CD4-positive, alpha-beta T cell treated with Interferon alpha-2 for 1 hour (primary cell): ENCODE results near the gene CUTC.
"Not testable (repeated sequence)": the region's sequence is repeated elsewhere in the genome, so short reads cannot be mapped to it uniquely, and the experiment has no call there.

Experiments used
- DNase-seq, 2 donors: peaks; one replicate each; pipeline ENCODE4 v3.0.0-alpha.2; 2020 to 2022

Gene CUTC

GRCh38 chr10:99732033-99732842, at the start of gene CUTC, which contains the start of gene COX15:
Gene CUTC, plus strand, starts transcription at chr10:99732234. Its CDS starts 115 bp downstream, at chr10:99732349.
Gene COX15, minus strand, starts transcription at chr10:99732127. Its CDS starts 78 bp downstream, at chr10:99732049.
- peak; percentile 94 to 96 for DNase-seq

GRCh38 chr10:99682752-99683151, 49.3 kb upstream of the CUTC start:
- no peak for DNase-seq

GRCh38 chr10:99685597-99685967, 46.5 kb upstream of the CUTC start:
- peak in 1 of 2 donors; percentile 2 for DNase-seq

- no peak for DNase-seq
Observed at GRCh38 chr10:99689461-99689860, 42.6 kb upstream of the CUTC start.

GRCh38 chr10:99693933-99694583, 38.0 kb upstream of the CUTC start:
- DNase-seq = no peak

GRCh38 chr10:99695761-99696160, 36.3 kb upstream of the CUTC start:
- DNase-seq = no peak

- no peak for DNase-seq
Observed at GRCh38 chr10:99698504-99699080, 33.4 kb upstream of the CUTC start.

- no peak for DNase-seq
Observed at GRCh38 chr10:99700649-99701048, 31.4 kb upstream of the CUTC start.

GRCh38 chr10:99708428-99709012, 23.5 kb upstream of the CUTC start:
- no peak for DNase-seq

- DNase-seq = no peak
Observed at GRCh38 chr10:99709480-99710229, 22.4 kb upstream of the CUTC start.

- peak; percentile 22 to 53 for DNase-seq
Observed at GRCh38 chr10:99711129-99711719, 20.8 kb upstream of the CUTC start.

GRCh38 chr10:99714446-99714845, 17.6 kb upstream of the CUTC start:
- DNase-seq = no peak

- DNase-seq = no peak
Observed at GRCh38 chr10:99720387-99720786, 11.6 kb upstream of the CUTC start.

GRCh38 chr10:99730026-99730425, 2.0 kb upstream of the CUTC start:
- no peak for DNase-seq

- DNase-seq = no peak
Observed at GRCh38 chr10:99731306-99732032, 565 bp upstream of the CUTC start.

- DNase-seq = no peak
Observed at GRCh38 chr10:99733366-99733765, 1.3 kb downstream of the CUTC start.

- not testable (repeated sequence) for DNase-seq
Observed at GRCh38 chr10:99734111-99734510, 2.1 kb downstream of the CUTC start.

- DNase-seq = no peak
Observed at GRCh38 chr10:99740260-99740659, 8.2 kb downstream of the CUTC start.

- no peak for DNase-seq
Observed at GRCh38 chr10:99740933-99741559, 9.0 kb downstream of the CUTC start.

- no peak for DNase-seq
Observed at GRCh38 chr10:99742254-99742653, 10.2 kb downstream of the CUTC start.

GRCh38 chr10:99742701-99743100, 10.7 kb downstream of the CUTC start:
- DNase-seq = no peak
